ENCODE results near the gene C3orf18.

DNA sequence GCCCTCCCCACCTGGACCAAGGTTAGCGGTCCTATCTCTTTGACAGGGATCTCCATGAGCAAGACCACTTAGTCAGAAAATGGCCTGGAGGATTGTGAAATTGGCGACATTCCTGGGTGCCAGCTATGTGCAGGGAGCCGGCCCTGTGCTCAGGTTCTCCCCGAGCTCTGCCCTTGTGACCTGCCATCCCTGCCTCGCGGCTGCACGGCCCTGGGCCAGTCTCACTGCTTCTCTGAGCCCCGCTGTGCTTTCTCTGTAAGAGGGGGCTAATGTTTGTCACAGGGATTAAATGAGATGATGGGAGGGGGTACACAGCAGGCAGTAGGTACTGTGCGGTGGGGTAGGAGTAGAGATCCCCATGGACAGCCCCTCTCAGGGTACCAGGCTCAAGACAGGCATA, 14.9 kb downstream of the C3orf18 start:
- TF ChIP-seq, protein P1, sequence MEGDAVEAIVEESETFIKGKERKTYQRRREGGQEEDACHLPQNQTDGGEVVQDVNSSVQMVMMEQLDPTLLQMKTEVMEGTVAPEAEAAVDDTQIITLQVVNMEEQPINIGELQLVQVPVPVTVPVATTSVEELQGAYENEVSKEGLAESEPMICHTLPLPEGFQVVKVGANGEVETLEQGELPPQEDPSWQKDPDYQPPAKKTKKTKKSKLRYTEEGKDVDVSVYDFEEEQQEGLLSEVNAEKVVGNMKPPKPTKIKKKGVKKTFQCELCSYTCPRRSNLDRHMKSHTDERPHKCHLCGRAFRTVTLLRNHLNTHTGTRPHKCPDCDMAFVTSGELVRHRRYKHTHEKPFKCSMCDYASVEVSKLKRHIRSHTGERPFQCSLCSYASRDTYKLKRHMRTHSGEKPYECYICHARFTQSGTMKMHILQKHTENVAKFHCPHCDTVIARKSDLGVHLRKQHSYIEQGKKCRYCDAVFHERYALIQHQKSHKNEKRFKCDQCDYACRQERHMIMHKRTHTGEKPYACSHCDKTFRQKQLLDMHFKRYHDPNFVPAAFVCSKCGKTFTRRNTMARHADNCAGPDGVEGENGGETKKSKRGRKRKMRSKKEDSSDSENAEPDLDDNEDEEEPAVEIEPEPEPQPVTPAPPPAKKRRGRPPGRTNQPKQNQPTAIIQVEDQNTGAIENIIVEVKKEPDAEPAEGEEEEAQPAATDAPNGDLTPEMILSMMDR (IDR thresholded peaks at IDR 0.05) = no peak
- TF ChIP-seq POLR2AphosphoS5 (IDR thresholded peaks at IDR 0.05) = no peak

Measured in sigmoid colon (tissue), 4 donors.